Left lung (tissue), 14 donors: Measurements from ENCODE around the gene DIP2B. TPM values are rescaled to one million over a fixed set of nuclear protein-coding genes. Genes with fewer than 3 reads are reported as not detected.

Experiments used
- ATAC-seq: fragments of 200-7000 bp; cut with Tn5 transposase; one replicate; pipeline ENCODE4 v1.9.1; 2020; ENCODE audit warnings: moderate library complexity
- DNase-seq, 4 donors: peaks; one replicate each; pipeline ENCODE4 v3.0.0-alpha.2; 2013 to 2020
- H3K27ac ChIP-seq, 2 donors: fragments of 200-600 bp; sonication (generic) in 1 of 2; one replicate each; pipeline versions ENCODE4 v1.5.0 to v1.8.0; 2020 to 2021
- H3K27me3 ChIP-seq, 2 donors: fragments of 200-600 bp; sonication (generic) in 1 of 2; one replicate each; pipeline versions ENCODE4 v1.5.0 to v1.8.0; 2020 to 2021
- H3K36me3 ChIP-seq, 2 donors: fragments of 200-600 bp; sonication (generic) in 1 of 2; one replicate each; pipeline versions ENCODE4 v1.5.0 to v1.8.0; 2020 to 2021
- H3K4me1 ChIP-seq, 2 donors: fragments of 200-600 bp; one replicate each; pipeline ENCODE4 v1.8.0; 2021
- H3K4me3 ChIP-seq, 2 donors: fragments of 200-600 bp; sonication (generic) in 1 of 2; one replicate each; pipeline versions ENCODE4 v1.5.0 to v1.8.0; 2020 to 2021; ENCODE audit warnings: mild to moderate bottlenecking in 1 of 2
- H3K9me3 ChIP-seq, 2 donors: fragments of 200-600 bp; sonication (generic) in 1 of 2; one replicate each; pipeline versions ENCODE4 v1.5.0 to v1.8.0; 2020 to 2021
- intact Hi-C, 2 donors: fragments of 100-400 bp; cut with DNase I; formaldehyde crosslinking; loops; one replicate each; pipeline versions ENCODE4 v1.11.2 to v1.14.2; 2022
- long read RNA-seq, 12 donors: library from polyadenylated mRNA in 2 of 12; unstranded in 2 of 12; transcript quantifications; one replicate each; pipeline ENCODE4 v2.0.0 and lab custom pipeline, GENCODE V29; 2019 to 2026
- polyA plus RNA-seq, 6 donors: library from polyadenylated mRNA; unstranded; fragments of 120-200 nt; gene quantifications; one replicate each; pipeline ENCODE4 v1.2.1, GENCODE V29; 2013; ENCODE audit not compliant: insufficient read length in 6 of 6
- total RNA-seq, 2 donors: library from RNA; stranded (reverse); fragmentation: NEBNext Ultra II Directional; extraction: Animal tissue kit (Norgen Biotek cat#: 25700); gene quantifications; one replicate each; pipeline ENCODE4 v1.2.1, GENCODE V29; 2021
- TF ChIP-seq, protein P1 (sequence below), 2 donors: fragments of 200-600 bp; sonication (generic) in 1 of 2; IDR thresholded peaks; one replicate each; pipeline versions ENCODE4 v1.5.0 to v1.8.0; 2021; ENCODE audit warnings: antibody characterized with exemption in 2 of 2
- donor health status: DM: no; HTN: yes; CAD: no.
- donor health status: DM: no; HTN: no; CAD: no.

Gene DIP2B, protein sequence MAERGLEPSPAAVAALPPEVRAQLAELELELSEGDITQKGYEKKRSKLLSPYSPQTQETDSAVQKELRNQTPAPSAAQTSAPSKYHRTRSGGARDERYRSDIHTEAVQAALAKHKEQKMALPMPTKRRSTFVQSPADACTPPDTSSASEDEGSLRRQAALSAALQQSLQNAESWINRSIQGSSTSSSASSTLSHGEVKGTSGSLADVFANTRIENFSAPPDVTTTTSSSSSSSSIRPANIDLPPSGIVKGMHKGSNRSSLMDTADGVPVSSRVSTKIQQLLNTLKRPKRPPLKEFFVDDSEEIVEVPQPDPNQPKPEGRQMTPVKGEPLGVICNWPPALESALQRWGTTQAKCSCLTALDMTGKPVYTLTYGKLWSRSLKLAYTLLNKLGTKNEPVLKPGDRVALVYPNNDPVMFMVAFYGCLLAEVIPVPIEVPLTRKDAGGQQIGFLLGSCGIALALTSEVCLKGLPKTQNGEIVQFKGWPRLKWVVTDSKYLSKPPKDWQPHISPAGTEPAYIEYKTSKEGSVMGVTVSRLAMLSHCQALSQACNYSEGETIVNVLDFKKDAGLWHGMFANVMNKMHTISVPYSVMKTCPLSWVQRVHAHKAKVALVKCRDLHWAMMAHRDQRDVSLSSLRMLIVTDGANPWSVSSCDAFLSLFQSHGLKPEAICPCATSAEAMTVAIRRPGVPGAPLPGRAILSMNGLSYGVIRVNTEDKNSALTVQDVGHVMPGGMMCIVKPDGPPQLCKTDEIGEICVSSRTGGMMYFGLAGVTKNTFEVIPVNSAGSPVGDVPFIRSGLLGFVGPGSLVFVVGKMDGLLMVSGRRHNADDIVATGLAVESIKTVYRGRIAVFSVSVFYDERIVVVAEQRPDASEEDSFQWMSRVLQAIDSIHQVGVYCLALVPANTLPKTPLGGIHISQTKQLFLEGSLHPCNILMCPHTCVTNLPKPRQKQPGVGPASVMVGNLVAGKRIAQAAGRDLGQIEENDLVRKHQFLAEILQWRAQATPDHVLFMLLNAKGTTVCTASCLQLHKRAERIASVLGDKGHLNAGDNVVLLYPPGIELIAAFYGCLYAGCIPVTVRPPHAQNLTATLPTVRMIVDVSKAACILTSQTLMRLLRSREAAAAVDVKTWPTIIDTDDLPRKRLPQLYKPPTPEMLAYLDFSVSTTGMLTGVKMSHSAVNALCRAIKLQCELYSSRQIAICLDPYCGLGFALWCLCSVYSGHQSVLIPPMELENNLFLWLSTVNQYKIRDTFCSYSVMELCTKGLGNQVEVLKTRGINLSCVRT (N-terminal part only)
- total RNA-seq (10 to 100 TPM; 26.5 to 34.0 TPM), polyA plus RNA-seq (10 to 100 TPM; 33.0 to 38.6 (median 35.3) TPM)
- long read RNA-seq, donor 1, full-length matches to known transcripts = 1 of 17 reads
- long read RNA-seq, donor 1, partial matches to known transcripts = 16 of 17 reads
- long read RNA-seq, donor 1, other reads (novel, unspliced or antisense) = 0 of 17 reads
- long read RNA-seq, donor 2, partial matches to known transcripts = 12 of 14 reads
- long read RNA-seq, donor 2, other reads (novel, unspliced or antisense) = 0 of 14 reads
- long read RNA-seq, donor 3, full-length matches to known transcripts = 1 of 1 reads
- long read RNA-seq, donor 3, partial matches to known transcripts = 0 of 1 reads
- long read RNA-seq, donor 3, other reads (novel, unspliced or antisense) = 0 of 1 reads
- long read RNA-seq, donor 4, partial matches to known transcripts = 3 of 5 reads
- long read RNA-seq, donor 4, other reads (novel, unspliced or antisense) = 2 of 5 reads
- long read RNA-seq, donor 5, partial matches to known transcripts = 10 of 12 reads
- long read RNA-seq, donor 5, other reads (novel, unspliced or antisense) = 0 of 12 reads
- long read RNA-seq, donor 6, full-length matches to known transcripts = 2 of 8 reads
- long read RNA-seq, donor 6, partial matches to known transcripts = 6 of 8 reads
- long read RNA-seq, donor 6, other reads (novel, unspliced or antisense) = 0 of 8 reads
- long read RNA-seq, donor 7, full-length matches to known transcripts = 1 of 1 reads
- long read RNA-seq, donor 7, partial matches to known transcripts = 0 of 1 reads
- long read RNA-seq, donor 7, other reads (novel, unspliced or antisense) = 0 of 1 reads
- long read RNA-seq, donor 8, full-length matches to known transcripts = 2 of 7 reads
- long read RNA-seq, donor 8, partial matches to known transcripts = 5 of 7 reads
- long read RNA-seq, donor 8, other reads (novel, unspliced or antisense) = 0 of 7 reads
- long read RNA-seq, donor 9 = 0 reads
- long read RNA-seq, donor 10, partial matches to known transcripts = 0 of 2 reads
- long read RNA-seq, donor 10, other reads (novel, unspliced or antisense) = 2 of 2 reads
- long read RNA-seq, donor 11, full-length matches to known transcripts = 8 of 44 reads
- long read RNA-seq, donor 11, partial matches to known transcripts = 36 of 44 reads
- long read RNA-seq, donor 11, other reads (novel, unspliced or antisense) = 0 of 44 reads
- long read RNA-seq, donor 12, full-length matches to known transcripts = 4 of 12 reads
- long read RNA-seq, donor 12, partial matches to known transcripts = 8 of 12 reads
- long read RNA-seq, donor 12, other reads (novel, unspliced or antisense) = 0 of 12 reads

- intact Hi-C loops = loop anchor here in 1 of 2 donors (2.0 kb wide), 1 partner anchor 132 kb away; no protein-coding TSS in a partner anchor
- Histone ChIP-seq H3K36me3 (no peaks in the 10 kb centered on the region), H3K4me1 (peaks cover 34 to 51% of the 10 kb centered on the region in 2 donors), H3K9me3 (peaks cover 0 to 4% of the 10 kb centered on the region in 2 donors), H3K4me3 (peak within 1 kb of the TSS; percentile 80 to 91), H3K27me3 (no peaks in the 10 kb centered on the region), H3K27ac (peak within 1 kb of the TSS; percentile 92 to 97)
- ATAC-seq = peak; percentile 97
- DNase-seq = peak; percentile 89 to 100 (median 96)
- TF ChIP-seq, protein P1, sequence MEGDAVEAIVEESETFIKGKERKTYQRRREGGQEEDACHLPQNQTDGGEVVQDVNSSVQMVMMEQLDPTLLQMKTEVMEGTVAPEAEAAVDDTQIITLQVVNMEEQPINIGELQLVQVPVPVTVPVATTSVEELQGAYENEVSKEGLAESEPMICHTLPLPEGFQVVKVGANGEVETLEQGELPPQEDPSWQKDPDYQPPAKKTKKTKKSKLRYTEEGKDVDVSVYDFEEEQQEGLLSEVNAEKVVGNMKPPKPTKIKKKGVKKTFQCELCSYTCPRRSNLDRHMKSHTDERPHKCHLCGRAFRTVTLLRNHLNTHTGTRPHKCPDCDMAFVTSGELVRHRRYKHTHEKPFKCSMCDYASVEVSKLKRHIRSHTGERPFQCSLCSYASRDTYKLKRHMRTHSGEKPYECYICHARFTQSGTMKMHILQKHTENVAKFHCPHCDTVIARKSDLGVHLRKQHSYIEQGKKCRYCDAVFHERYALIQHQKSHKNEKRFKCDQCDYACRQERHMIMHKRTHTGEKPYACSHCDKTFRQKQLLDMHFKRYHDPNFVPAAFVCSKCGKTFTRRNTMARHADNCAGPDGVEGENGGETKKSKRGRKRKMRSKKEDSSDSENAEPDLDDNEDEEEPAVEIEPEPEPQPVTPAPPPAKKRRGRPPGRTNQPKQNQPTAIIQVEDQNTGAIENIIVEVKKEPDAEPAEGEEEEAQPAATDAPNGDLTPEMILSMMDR (IDR thresholded peaks at IDR 0.05) = peak; percentile 89 to 96
Observed at GRCh38 chr12:50504798-50505674, at the start of gene DIP2B. DIP2B (plus strand) TSS chr12:50504985; CDS start chr12:50505141, 156 bp downstream.

- peaks cover 6 to 86% of the 10 kb centered on the region in 2 donors for H3K36me3 ChIP-seq
- no peak for ATAC-seq
- no peaks in the 10 kb centered on the region for H3K9me3 ChIP-seq
- no peak overlapping the region for H3K4me3 ChIP-seq
- intact Hi-C loops = no loop called here
- no peak overlapping the region for H3K27ac ChIP-seq
- H3K4me1 ChIP-seq = no peaks in the 10 kb centered on the region
- no peak for DNase-seq
- H3K27me3 ChIP-seq = no peaks in the 10 kb centered on the region
- TF ChIP-seq, protein P1 (IDR thresholded peaks at IDR 0.05) = no peak
Observed at GRCh38 chr12:50458606-50459005, 46.2 kb upstream of the DIP2B start.

DNA sequence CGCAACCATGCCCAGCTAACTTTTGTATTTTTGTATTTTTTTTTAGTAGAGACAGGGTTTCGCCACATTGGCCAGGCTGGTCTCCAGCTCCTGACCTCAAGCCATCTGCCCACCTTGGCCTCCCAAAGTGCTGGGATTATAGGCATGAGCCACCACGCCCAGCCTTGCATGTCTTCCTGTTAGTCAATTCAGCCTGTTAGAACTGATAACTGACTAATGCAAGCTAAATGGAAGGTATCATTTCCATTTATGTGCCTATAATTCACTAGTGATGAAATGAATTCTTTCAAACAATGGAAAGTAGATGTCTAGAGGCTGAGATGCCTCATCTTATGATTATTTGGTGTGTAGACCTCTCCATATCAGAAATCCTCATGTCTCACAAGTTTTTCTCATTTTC is 37.3 kb upstream of the DIP2B start:
- TF ChIP-seq, protein P1 (IDR thresholded peaks at IDR 0.05) = no peak
- Histone ChIP-seq H3K27ac (no peak overlapping the region), H3K36me3 (peaks cover 0 to 94% of the 10 kb centered on the region in 2 donors), H3K9me3 (no peaks in the 10 kb centered on the region), H3K4me3 (no peak overlapping the region), H3K27me3 (no peaks in the 10 kb centered on the region), H3K4me1 (no peaks in the 10 kb centered on the region)
- DNase-seq (no peak), ATAC-seq (no peak)
- intact Hi-C loops = no loop called here
